Measurements from ENCODE around the gene PRND. TPM values are rescaled to one million over a fixed set of nuclear protein-coding genes. Genes with fewer than 3 reads are reported as not detected.

Gene PRND
- total RNA-seq, 1 experiment from 2014 or later: 0.04 TPM

GRCh38 chr20:4674672-4675071, 47.0 kb upstream of the PRND start:
- H3K27ac Mint-ChIP-seq: no peak overlapping the region
- H3K4me3 Mint-ChIP-seq: no peak overlapping the region
- TF ChIP-seq CTCF (conservative IDR thresholded peaks at IDR 0.05): no peak
- DNase-seq: no peak
- no peak overlapping the region for H2BK20ac ChIP-seq (ENCODE audit: low read depth, low read length, poor library complexity, severe bottlenecking)
- no peaks in the 10 kb centered on the region for H3K9me3 ChIP-seq (ENCODE audit: control insufficient read depth, low read depth, low read length)
- H3K9ac ChIP-seq (ENCODE audit: extremely low read depth, insufficient read length, low read length): no peak overlapping the region
- H4K91ac ChIP-seq (ENCODE audit: insufficient read length, low read depth, low read length): no peak overlapping the region
- H3K23ac ChIP-seq (ENCODE audit: insufficient read length, low read depth, low read length): no peak overlapping the region
- no peak overlapping the region for H3K4ac ChIP-seq (ENCODE audit: low read depth, low read length)
- H3K79me2 ChIP-seq (ENCODE audit: insufficient read depth, low read length): no peaks in the 10 kb centered on the region
- H2BK12ac ChIP-seq (ENCODE audit: insufficient read length, low read depth, low read length): no peak overlapping the region
- H4K20me1 ChIP-seq (ENCODE audit: control insufficient read depth, insufficient read depth, insufficient read length): no peaks in the 10 kb centered on the region
- H4K8ac ChIP-seq (replicated peaks; ENCODE audit: insufficient read length, low read depth, low read length): no peak overlapping the region
- no peak overlapping the region for H3K56ac ChIP-seq (ENCODE audit: insufficient read length, low read depth, low read length)
- H3K27me3 Mint-ChIP-seq (ENCODE audit: low read depth): peaks cover 2% of the 10 kb centered on the region
- H2AK5ac ChIP-seq (ENCODE audit: insufficient read length, low read length): no peak overlapping the region
- no peak overlapping the region for H2BK15ac ChIP-seq (ENCODE audit: low read depth, low read length)
- no peak overlapping the region for H3K14ac ChIP-seq (ENCODE audit: insufficient read depth, low read length)
- H3K79me1 ChIP-seq (ENCODE audit: insufficient read depth, low read depth, low read length, poor library complexity, severe bottlenecking): no peaks in the 10 kb centered on the region
- H3K4me1 Mint-ChIP-seq: peaks cover 23 to 25% of the 10 kb centered on the region in 2 experiments
- H3K27ac ChIP-seq (ENCODE audit: insufficient read length, low read depth, low read length): no peak overlapping the region
- H3K4me2 ChIP-seq (ENCODE audit: insufficient read depth, insufficient read length, low read length): no peak overlapping the region
- H2BK5ac ChIP-seq (ENCODE audit: insufficient read length, low read length): no peak overlapping the region
- H3K27me3 ChIP-seq (ENCODE audit: insufficient read depth, low read length): no peaks in the 10 kb centered on the region
- no peaks in the 10 kb centered on the region for H3K23me2 ChIP-seq (ENCODE audit: insufficient read length, low read depth, low read length, poor library complexity, severe bottlenecking)
- H2AFZ ChIP-seq (ENCODE audit: low read length): no peak overlapping the region
- no peaks in the 10 kb centered on the region for H3K9me3 Mint-ChIP-seq
- peaks cover 7% of the 10 kb centered on the region; the same call in 1 of the 2 replicates for H3K4me1 ChIP-seq (ENCODE audit: insufficient read depth, low read length)
- no peak overlapping the region for H3T11ph ChIP-seq (ENCODE audit: low read length)
- H2BK120ac ChIP-seq (ENCODE audit: low read depth, low read length, poor library complexity, severe bottlenecking): no peak overlapping the region
- no peak overlapping the region for H3K18ac ChIP-seq (ENCODE audit: insufficient read length, low read depth, low read length)
- no peaks in the 10 kb centered on the region for H3K36me3 Mint-ChIP-seq (ENCODE audit: insufficient read depth in 1 of 3, low read depth in 3 of 3)
- no peak overlapping the region for H4K5ac ChIP-seq (ENCODE audit: insufficient read length, low read depth, low read length)
